HG03108 (cell line): Measurements from ENCODE around the gene KCNK2.

Experiments
- ATAC-seq: cut with Tn5 transposase; IDR thresholded peaks from one replicate; pipeline ENCODE4 v1.9.1; 2021; ENCODE audit warnings: moderate library complexity; ENCODE audit not compliant: unreplicated experiment

Gene KCNK2

GRCh38 chr1:215251428-215251827, 168.9 kb downstream of the KCNK2 start:
- ATAC-seq: no peak

GRCh38 chr1:215252164-215252563, 169.6 kb downstream of the KCNK2 start:
- ATAC-seq: no peak

- ATAC-seq: no peak
These were observed 174.6 kb downstream of the KCNK2 start for GRCh38 chr1:215256936-215257679.

GRCh38 chr1:215260711-215261110, 178.2 kb downstream of the KCNK2 start:
- ATAC-seq: no peak

- no peak for ATAC-seq
These were observed 179.6 kb downstream of the KCNK2 start for GRCh38 chr1:215262106-215262505.

GRCh38 chr1:215263636-215264035, 181.1 kb downstream of the KCNK2 start:
- ATAC-seq: no peak

GRCh38 chr1:215264649-215265048, 182.1 kb downstream of the KCNK2 start:
- ATAC-seq: no peak

GRCh38 chr1:215267495-215267894, 185.0 kb downstream of the KCNK2 start:
- ATAC-seq: no peak

GRCh38 chr1:215269955-215270354, 187.4 kb downstream of the KCNK2 start:
- ATAC-seq: no peak

GRCh38 chr1:215273838-215274516, 191.4 kb downstream of the KCNK2 start:
- ATAC-seq: no peak

GRCh38 chr1:215276582-215276981, 194.0 kb downstream of the KCNK2 start:
- ATAC-seq: no peak

- ATAC-seq: no peak
These were observed 195.0 kb downstream of the KCNK2 start for GRCh38 chr1:215277532-215277931.

GRCh38 chr1:215279682-215280081, 197.1 kb downstream of the KCNK2 start:
- ATAC-seq: no peak

- no peak for ATAC-seq
These were observed 200.0 kb downstream of the KCNK2 start for GRCh38 chr1:215282557-215282956.

GRCh38 chr1:215285013-215285800, 202.7 kb downstream of the KCNK2 start:
- ATAC-seq: no peak
